Measurements from ENCODE around the gene SPSB4. TPM values are rescaled to one million over a fixed set of nuclear protein-coding genes. Genes with fewer than 3 reads are reported as not detected.

The SPSB4 gene
- total and polyA plus RNA-seq, 9 donors: 0.07 to 0.57 (median 0.12) TPM; not detected in 5

DNA sequence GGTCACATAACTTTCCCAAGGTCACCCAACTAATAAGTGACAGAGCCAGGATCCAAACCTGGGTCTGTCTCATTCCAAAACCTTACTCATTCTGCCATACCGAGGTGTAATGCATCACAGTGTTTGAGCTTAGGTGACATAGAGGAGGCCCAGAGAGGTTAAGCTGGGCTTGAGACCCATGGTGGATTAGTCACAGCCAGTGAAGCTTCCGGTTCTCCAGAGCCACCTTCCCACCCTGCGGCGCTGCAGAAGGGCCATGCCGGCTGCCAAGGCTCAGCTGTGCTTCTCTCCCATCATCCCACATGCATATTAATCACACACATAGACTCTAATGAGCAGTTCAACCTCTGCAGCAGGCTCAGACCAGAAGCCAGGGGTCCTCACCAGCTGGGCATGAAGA, 42.2 kb downstream of the SPSB4 start:
- Histone ChIP-seq H3K36me3 (no peaks in the 10 kb centered on the region), H3K4me3 (no peak overlapping the region), H3K27me3 (no peaks in the 10 kb centered on the region), H3K9me3 (no peaks in the 10 kb centered on the region), H3K27ac (no peak overlapping the region), H3K4me1 (ENCODE audit: insufficient read depth) (peaks cover 2% of the 10 kb centered on the region)
- WGBS, 3 donors: 57 to 61% (median 58%) methylated on average over 5 of the region's 5 CpGs
- DNase-seq: no peak
- intact Hi-C loops (cut with DNase I): loop anchor here in 1 of 4 donors (5.0 kb wide), 1 partner anchor 1416 kb away; the partner anchor contains the start of gene NMNAT3
- TF ChIP-seq EP300 (IDR thresholded peaks at IDR 0.05) (no peak), POLR2A (IDR thresholded peaks at IDR 0.05) (no peak)
- TF ChIP-seq, protein P1, sequence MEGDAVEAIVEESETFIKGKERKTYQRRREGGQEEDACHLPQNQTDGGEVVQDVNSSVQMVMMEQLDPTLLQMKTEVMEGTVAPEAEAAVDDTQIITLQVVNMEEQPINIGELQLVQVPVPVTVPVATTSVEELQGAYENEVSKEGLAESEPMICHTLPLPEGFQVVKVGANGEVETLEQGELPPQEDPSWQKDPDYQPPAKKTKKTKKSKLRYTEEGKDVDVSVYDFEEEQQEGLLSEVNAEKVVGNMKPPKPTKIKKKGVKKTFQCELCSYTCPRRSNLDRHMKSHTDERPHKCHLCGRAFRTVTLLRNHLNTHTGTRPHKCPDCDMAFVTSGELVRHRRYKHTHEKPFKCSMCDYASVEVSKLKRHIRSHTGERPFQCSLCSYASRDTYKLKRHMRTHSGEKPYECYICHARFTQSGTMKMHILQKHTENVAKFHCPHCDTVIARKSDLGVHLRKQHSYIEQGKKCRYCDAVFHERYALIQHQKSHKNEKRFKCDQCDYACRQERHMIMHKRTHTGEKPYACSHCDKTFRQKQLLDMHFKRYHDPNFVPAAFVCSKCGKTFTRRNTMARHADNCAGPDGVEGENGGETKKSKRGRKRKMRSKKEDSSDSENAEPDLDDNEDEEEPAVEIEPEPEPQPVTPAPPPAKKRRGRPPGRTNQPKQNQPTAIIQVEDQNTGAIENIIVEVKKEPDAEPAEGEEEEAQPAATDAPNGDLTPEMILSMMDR (IDR thresholded peaks at IDR 0.05): no peak

DNA sequence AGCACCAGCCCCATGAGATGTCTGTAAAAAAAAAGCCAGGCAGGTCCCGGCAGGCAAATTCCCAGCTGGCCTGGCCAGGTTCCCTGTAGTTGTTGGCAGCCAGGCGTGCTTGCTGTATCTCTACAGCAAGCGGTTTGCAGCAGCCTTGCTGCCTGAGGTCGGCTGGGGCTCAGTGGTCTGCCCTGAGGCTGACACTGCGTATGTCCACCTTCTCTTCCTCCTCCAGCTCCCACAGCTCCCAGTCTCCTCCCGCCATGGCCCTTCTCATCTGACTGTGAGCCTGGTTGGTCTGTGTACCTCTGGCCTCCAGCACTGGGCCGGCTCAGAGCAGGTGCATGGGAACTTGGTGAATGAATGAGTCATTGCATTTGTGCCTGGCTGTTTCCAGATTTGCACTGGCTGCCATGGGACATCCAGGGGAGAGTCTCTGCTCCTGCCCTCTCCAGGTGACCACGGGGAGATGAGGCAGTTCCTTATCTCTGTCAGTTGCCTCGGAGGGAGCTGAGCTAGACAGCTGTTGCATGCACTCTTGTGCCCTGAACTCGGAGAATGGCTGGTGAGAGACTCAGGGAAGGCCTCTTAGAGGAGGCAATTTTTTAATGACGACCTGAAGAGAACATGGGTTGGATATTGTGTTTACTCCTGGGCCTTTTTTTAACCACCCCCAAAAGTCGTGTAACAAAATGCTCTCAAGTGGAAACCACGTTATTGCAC, 43.0 kb downstream of the SPSB4 start:
- Histone ChIP-seq H3K4me1 (ENCODE audit: insufficient read depth) (peaks cover 2% of the 10 kb centered on the region), H3K9me3 (no peaks in the 10 kb centered on the region), H3K4me3 (no peak overlapping the region), H3K27me3 (no peaks in the 10 kb centered on the region), H3K36me3 (no peaks in the 10 kb centered on the region), H3K27ac (no peak overlapping the region)
- WGBS, 3 donors: 18 to 44% (median 19%) methylated on average over 12 to 13 of the region's 13 CpGs
- DNase-seq: peak; percentile 64 to 81 (median 68)
- intact Hi-C loops (cut with DNase I): loop anchor here in 1 of 4 donors (5.0 kb wide), 1 partner anchor 1417 kb away; the partner anchor contains the start of gene NMNAT3
- TF ChIP-seq EP300 (IDR thresholded peaks at IDR 0.05) (no peak), POLR2A (IDR thresholded peaks at IDR 0.05) (no peak)
- TF ChIP-seq, protein P1 (IDR thresholded peaks at IDR 0.05): no peak

DNA sequence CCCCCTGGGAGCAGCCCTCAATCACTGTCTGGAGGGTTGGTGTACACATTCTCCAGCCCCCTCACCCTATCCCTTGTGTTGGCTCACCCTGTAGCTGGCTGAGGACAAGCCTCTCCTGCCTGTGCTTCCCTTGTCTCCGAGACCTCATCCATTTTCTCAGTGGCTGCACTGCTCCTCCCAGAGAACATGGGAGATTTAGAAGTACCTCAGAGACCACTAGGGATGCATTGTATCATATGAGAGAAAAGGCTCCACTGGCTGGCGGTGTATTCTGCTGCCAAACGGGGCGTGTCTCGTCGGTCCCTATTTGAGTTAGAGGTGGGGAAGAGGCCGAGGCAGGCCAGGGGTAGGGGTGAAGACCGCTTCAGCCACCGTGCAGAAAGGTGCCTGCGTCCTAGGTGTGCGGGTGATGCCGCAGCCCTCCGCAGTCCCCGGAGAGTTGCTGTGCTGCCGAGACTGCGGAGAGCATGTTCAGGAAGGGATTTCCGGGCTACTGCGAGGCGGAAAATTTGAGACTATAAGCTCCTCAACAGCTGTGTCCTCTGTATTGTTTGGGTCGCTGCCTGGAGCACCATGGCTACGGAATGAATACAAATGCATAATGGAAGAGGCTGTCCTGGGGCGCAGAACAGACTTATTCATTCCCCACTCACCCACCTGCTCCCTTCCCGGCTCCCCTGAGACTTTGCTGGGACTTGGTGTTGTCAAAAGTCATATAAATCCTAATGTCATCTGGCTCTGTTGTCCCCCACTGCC, 43.8 kb downstream of the SPSB4 start:
- intact Hi-C loops (cut with DNase I): loop anchor here in 1 of 4 donors (5.0 kb wide), 1 partner anchor 1418 kb away; the partner anchor contains the start of gene NMNAT3
- no peak overlapping the region for H3K27ac ChIP-seq
- peak in 4 of 5 donors; percentile 51 to 74 (median 66) for DNase-seq

GRCh38 chr3:141095546-141095937, 44.4 kb downstream of the SPSB4 start:
- Histone ChIP-seq H3K27ac (no peak overlapping the region), H3K36me3 (no peaks in the 10 kb centered on the region), H3K27me3 (no peaks in the 10 kb centered on the region), H3K4me1 (ENCODE audit: insufficient read depth) (peaks cover 2% of the 10 kb centered on the region), H3K4me3 (no peak overlapping the region), H3K9me3 (no peaks in the 10 kb centered on the region)
- DNase-seq: no peak
- TF ChIP-seq EP300 (IDR thresholded peaks at IDR 0.05): no peak
- TF ChIP-seq POLR2A (IDR thresholded peaks at IDR 0.05): no peak
- TF ChIP-seq, protein P1 (IDR thresholded peaks at IDR 0.05): no peak
- intact Hi-C loops (cut with DNase I): no loop called here
- 54 to 94% (median 67%) methylated on average over 1 of the region's 1 CpG for WGBS, 3 donors

More for the DNA sequence above, 43.8 kb downstream of the SPSB4 start:
- Histone ChIP-seq H3K27me3 (no peaks in the 10 kb centered on the region), H3K4me3 (no peak overlapping the region), H3K4me1 (ENCODE audit: insufficient read depth) (peaks cover 2% of the 10 kb centered on the region), H3K9me3 (no peaks in the 10 kb centered on the region), H3K36me3 (no peaks in the 10 kb centered on the region)
- WGBS, 3 donors: 35 to 53% (median 44%) methylated on average over 23 of the region's 23 CpGs
- TF ChIP-seq POLR2A (IDR thresholded peaks at IDR 0.05) (no peak), EP300 (IDR thresholded peaks at IDR 0.05) (no peak)
- TF ChIP-seq, protein P1 (IDR thresholded peaks at IDR 0.05): no peak

Measured in ovary (tissue), 9 donors.